Measurements from ENCODE around the gene TNFAIP3.

TNFAIP3 gene

GRCh38 chr6:137851669-137852068 is 15.4 kb upstream of the TNFAIP3 start:
- no peaks in the 10 kb centered on the region for H3K36me3 ChIP-seq
- no peak for TF ChIP-seq CTCF (IDR thresholded peaks at IDR 0.05; ENCODE audit: low read depth, low read length)
- DNase-seq, result no peak
- H3K4me1 ChIP-seq, result no peaks in the 10 kb centered on the region
- no peaks in the 10 kb centered on the region for H3K9me3 ChIP-seq
- H3K27me3 ChIP-seq, result 0 out of 2 replicates have a peak, but pooled peaks cover 2% of the 10 kb centered on the region
- no peak overlapping the region for H3K4me3 ChIP-seq (ENCODE audit: low read depth, low read length)

DNA sequence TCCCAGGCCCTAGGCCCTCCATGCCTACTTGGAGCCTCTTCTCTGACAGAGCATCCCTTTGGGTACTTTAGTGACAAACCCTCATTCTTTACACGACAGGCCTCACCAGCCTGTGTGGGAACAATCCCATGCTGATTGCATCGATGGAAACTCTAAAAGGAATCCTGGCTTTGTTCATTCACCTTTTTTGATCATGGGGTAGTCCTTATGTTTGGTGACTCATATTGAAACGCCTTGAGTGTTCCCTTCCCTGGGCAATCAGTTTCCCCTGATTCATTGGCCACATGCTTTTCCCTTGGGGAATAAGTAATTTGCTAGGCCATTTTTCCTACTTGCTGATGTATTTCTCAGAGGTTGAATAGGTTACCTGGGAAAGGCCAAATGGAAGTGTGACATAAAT is 14.7 kb upstream of the TNFAIP3 start:
- Histone ChIP-seq H3K4me1 (no peaks in the 10 kb centered on the region), H3K9me3 (no peaks in the 10 kb centered on the region), H3K4me3 (ENCODE audit: low read depth, low read length) (no peak overlapping the region), H3K27me3 (0 out of 2 replicates have a peak, but pooled peaks cover 2% of the 10 kb centered on the region), H3K36me3 (no peaks in the 10 kb centered on the region)
- DNase-seq, result no peak
- TF ChIP-seq CTCF (IDR thresholded peaks at IDR 0.05; ENCODE audit: low read depth, low read length), result no peak

- Histone ChIP-seq H3K4me1 (no peaks in the 10 kb centered on the region), H3K36me3 (no peaks in the 10 kb centered on the region), H3K4me3 (ENCODE audit: low read depth, low read length) (no peak overlapping the region), H3K27me3 (0 out of 2 replicates have a peak, but pooled peaks cover 2% of the 10 kb centered on the region), H3K9me3 (no peaks in the 10 kb centered on the region)
- TF ChIP-seq CTCF (IDR thresholded peaks at IDR 0.05; ENCODE audit: low read depth, low read length), result no peak
- DNase-seq, result no peak
These were observed 14.2 kb upstream of the TNFAIP3 start for GRCh38 chr6:137852811-137853210.

DNA sequence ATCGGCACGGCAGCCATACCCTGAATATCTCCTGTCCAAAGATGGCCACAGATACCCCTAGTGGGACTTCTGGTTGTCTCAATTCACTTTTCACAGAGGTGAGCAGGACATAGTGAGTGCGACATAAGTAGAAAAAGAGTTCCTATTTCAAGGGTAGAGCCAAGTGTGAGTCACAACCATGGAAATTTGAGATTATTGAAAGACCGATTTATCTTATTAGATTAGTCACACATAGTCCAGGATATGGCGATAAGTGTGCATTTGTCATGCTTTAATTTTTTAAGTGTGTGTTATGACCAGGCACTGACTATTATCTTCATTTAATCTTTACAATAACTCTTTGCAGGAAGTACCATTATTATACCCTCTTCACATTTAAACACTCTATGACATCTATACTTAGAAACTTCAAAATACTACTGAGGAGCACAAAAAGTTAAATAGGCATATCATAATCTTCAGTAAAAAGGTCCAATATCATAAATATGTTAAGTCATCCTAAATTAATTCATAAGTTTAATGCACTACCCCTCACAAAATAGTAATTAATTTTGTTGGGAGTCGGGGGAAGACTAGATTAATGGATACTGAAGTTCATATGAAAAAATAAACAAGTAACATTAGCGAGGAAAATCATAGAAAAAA is 13.4 kb upstream of the TNFAIP3 start:
- Histone ChIP-seq H3K9me3 (no peaks in the 10 kb centered on the region), H3K27me3 (0 out of 2 replicates have a peak, but pooled peaks cover 2% of the 10 kb centered on the region), H3K4me3 (ENCODE audit: low read depth, low read length) (no peak overlapping the region), H3K4me1 (no peaks in the 10 kb centered on the region), H3K36me3 (no peaks in the 10 kb centered on the region)
- DNase-seq, result no peak
- TF ChIP-seq CTCF (IDR thresholded peaks at IDR 0.05; ENCODE audit: low read depth, low read length), result no peak

GRCh38 chr6:137856138-137856898 is 10.7 kb upstream of the TNFAIP3 start:
- Histone ChIP-seq H3K9me3 (no peaks in the 10 kb centered on the region; the same call in 1 of the 2 replicates), H3K4me1 (no peaks in the 10 kb centered on the region), H3K36me3 (no peaks in the 10 kb centered on the region), H3K4me3 (ENCODE audit: low read depth, low read length) (no peak overlapping the region), H3K27me3 (peaks cover 15% of the 10 kb centered on the region)
- no peak for DNase-seq
- no peak for TF ChIP-seq CTCF (IDR thresholded peaks at IDR 0.05; ENCODE audit: low read depth, low read length)

- no peak for DNase-seq
- no peaks in the 10 kb centered on the region; the same call in 1 of the 2 replicates for H3K9me3 ChIP-seq
- TF ChIP-seq CTCF (IDR thresholded peaks at IDR 0.05; ENCODE audit: low read depth, low read length), result no peak
- no peaks in the 10 kb centered on the region for H3K36me3 ChIP-seq
- H3K27me3 ChIP-seq, result peaks cover 21% of the 10 kb centered on the region
- H3K4me3 ChIP-seq (ENCODE audit: low read depth, low read length), result no peak overlapping the region
- H3K4me1 ChIP-seq, result no peaks in the 10 kb centered on the region
These were observed 8.0 kb upstream of the TNFAIP3 start for GRCh38 chr6:137859025-137859424.
